Fibroblast of mammary gland (primary cell): ENCODE data around the gene METRNL.

Source experiments
- DNase-seq: peaks from one replicate; pipeline ENCODE4 v3.0.0-alpha.2; 2010; ENCODE audit warnings: low read depth
- H3K4me3 ChIP-seq: 2 replicates; pipeline ENCODE4 v1.5.1; 2011; ENCODE audit warnings: low read depth, mild to moderate bottlenecking, low read length, moderate library complexity; ENCODE audit not compliant: control insufficient read depth
- TF ChIP-seq, protein P1 (sequence below): conservative IDR thresholded peaks from 2 replicates; pipeline ENCODE4 v1.5.1; 2011; ENCODE audit warnings: low read depth, low read length, inconsistent platforms; ENCODE audit not compliant: control insufficient read depth, insufficient read depth

METRNL gene

DNA sequence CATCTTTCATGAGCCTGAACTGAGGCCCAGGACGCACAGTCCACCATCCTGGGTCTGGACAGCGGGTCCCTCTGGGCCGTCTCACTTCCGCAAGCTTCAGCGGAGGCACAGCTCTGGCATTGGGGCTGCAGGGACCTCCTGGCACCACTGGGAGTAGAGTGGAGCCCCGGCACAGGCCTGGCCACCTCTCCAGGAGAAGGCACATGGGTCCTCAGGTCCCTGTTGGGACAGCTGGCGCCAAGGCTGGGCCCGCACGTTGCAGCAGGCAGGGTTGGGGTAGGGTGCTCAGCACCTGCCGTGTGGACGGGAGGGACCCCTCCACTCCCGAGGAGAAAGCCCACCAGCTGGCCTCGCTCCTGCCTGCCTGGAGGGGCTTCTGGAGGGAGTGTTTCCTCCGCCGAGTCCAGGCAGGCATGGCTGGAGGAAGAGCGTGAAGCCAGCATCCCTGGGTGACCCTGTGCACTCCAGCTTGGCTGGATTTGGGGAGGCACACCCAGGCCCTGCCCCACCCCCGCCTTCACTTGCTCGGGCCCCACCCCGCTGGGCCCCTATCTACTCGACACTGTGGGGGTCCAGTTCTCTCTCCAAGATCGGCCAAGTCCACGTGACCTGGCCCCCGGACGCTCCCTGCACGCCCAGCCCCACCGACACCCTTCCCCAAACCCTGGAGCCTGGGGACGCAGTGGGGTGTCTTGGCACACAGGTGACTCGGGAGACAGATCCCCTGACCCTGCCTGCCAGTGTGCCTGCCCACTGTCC is 6.6 kb upstream of the METRNL start:
- TF ChIP-seq, protein P1, sequence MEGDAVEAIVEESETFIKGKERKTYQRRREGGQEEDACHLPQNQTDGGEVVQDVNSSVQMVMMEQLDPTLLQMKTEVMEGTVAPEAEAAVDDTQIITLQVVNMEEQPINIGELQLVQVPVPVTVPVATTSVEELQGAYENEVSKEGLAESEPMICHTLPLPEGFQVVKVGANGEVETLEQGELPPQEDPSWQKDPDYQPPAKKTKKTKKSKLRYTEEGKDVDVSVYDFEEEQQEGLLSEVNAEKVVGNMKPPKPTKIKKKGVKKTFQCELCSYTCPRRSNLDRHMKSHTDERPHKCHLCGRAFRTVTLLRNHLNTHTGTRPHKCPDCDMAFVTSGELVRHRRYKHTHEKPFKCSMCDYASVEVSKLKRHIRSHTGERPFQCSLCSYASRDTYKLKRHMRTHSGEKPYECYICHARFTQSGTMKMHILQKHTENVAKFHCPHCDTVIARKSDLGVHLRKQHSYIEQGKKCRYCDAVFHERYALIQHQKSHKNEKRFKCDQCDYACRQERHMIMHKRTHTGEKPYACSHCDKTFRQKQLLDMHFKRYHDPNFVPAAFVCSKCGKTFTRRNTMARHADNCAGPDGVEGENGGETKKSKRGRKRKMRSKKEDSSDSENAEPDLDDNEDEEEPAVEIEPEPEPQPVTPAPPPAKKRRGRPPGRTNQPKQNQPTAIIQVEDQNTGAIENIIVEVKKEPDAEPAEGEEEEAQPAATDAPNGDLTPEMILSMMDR, result no peak
- H3K4me3 ChIP-seq, result no peak overlapping the region
- DNase-seq, result no peak

GRCh38 chr17:83073389-83074063 is 5.9 kb upstream of the METRNL start:
- peak; percentile 59 for DNase-seq
- TF ChIP-seq, protein P1, result no peak
- H3K4me3 ChIP-seq, result no peak overlapping the region

DNA sequence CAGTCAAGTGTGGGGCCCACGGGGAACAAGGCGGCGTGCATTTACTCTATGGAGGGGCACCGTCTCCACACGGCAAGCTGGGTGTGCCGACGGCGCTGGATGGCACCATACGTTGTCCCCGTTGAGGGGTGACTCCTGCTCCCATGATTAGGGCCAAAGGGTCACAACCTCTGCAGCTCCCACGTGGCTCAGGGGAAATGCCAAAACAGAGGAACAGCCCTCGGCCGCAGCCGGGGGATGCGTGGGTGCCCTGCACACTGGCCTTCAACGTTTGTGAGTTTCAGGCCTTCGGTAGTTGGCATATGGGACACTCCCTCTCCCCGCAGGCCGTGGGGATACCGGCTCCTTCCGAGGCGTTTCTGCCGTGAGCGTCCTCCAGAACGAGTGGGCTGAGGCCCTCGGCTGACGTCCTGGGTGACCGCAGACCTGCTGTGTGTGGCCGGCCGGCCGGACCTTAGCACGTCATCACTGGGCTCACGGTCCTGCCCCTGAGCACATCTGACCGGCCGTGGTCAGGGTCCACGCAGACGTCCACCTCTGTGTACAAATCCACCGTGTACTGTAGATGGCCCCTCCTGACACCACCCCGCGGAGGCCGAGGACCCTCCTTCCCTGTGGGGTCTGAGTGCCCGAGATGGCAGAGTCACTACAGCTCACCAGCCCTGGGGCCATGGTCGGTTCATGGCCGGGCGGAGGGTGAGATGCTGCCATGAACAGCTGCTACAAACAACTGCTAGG is 4.8 kb upstream of the METRNL start:
- DNase-seq, result no peak
- TF ChIP-seq, protein P1, result no peak
- H3K4me3 ChIP-seq, result no peak overlapping the region

DNA sequence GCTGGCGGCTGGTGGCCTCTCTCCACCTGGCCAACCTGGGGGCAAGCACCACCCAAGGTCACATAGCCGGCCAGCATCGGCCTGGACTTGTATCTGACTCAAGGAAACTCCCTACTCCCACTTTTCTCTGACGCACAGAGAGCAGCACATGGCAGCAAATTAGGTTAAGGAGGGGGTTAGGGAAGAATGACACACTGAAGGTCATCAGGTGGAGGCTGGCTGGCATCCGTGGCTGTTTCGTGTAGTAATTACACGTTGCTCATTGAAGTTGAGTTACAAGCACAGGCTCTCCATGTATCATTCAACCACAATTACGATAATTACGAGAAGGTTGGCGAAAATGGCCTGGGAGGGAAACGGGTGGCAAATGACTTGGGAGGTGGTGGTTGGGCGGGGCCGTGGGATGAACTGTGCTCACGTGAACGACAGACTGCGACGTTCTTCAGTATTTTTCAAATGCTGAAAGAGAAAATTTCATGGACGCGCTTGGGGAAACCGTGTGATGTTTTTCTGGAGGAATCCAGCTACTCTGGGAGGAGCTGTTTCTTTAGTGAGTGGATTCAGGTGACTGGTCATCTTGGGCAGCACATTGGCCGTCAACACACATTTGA is 4.0 kb upstream of the METRNL start:
- no peak overlapping the region for H3K4me3 ChIP-seq
- TF ChIP-seq, protein P1, result no peak
- DNase-seq, result no peak

DNA sequence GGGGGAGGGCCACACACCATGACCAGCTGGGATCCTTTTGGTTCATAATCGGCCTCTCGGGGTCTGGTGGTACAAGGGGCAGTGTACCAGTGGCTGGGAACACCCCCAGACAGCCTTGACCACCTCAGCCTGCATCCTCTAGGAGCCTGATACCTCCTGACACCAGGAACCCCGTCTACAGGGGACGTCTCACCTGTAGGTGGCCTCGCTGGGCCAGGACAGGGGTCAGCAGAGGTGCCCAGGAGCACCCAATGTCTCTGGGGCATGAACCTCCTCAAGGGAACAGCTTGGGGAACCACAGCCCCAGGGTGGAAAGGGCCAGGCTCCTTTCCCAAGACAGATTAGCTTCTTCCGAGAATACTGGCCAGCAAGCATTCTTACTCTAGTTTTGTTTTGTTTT is 2.5 kb upstream of the METRNL start:
- no peak overlapping the region for H3K4me3 ChIP-seq
- DNase-seq, result no peak
- TF ChIP-seq, protein P1, result peak; percentile 19

- TF ChIP-seq, protein P1, result no peak
- no peak overlapping the region for H3K4me3 ChIP-seq
- DNase-seq, result no peak
Measured at GRCh38 chr17:83077411-83077810, 2.0 kb upstream of the METRNL start.
